Spleen (tissue), 7 donors: ENCODE data around the gene POLR2F.

Source experiments
- CTCF ChIP-seq, 11 experiments: fragments of 200-600 bp in 7 of 11; fragments of 450-650 bp in 4 of 11; sonication (generic) in 4 of 11; IDR thresholded peaks in 8 of 11; conservative IDR thresholded peaks in 3 of 11; 1 replicate in 7 of 11; 2 replicates in 4 of 11; pipeline versions ENCODE4 v1.4.0 to v1.8.0; 2016 to 2021; ENCODE audit warnings: antibody characterized with exemption in 11 of 11, inconsistent platforms in 4 of 11, mild to moderate bottlenecking in 1 of 11
- POLR2A ChIP-seq, 3 donors: fragments of 450-650 bp; IDR thresholded peaks; one replicate each; pipeline ENCODE4 v1.5.1; 2017; ENCODE audit warnings: antibody characterized with exemption in 3 of 3, mild to moderate bottlenecking in 1 of 3
- POLR2AphosphoS5 ChIP-seq, 3 donors: sonication (generic); formaldehyde crosslinking; IDR thresholded peaks; one replicate each; pipeline ENCODE4 v1.5.1; 2017; ENCODE audit warnings: antibody characterized with exemption in 3 of 3
- donor health status: DM: no; HTN: no; CAD: no; lungs with moderate emphysema.
- donor health status: DM: no; HTN: no; CAD: no.
- donor health status: DM: no; HTN: no; CAD: no.

GRCh38 chr22:37920126-37920525, 33.4 kb upstream of the POLR2F start:
- no peak for TF ChIP-seq CTCF (IDR thresholded peaks at IDR 0.05 in 8 of 11, conservative IDR thresholded peaks at IDR 0.05 in 3 of 11)
- TF ChIP-seq POLR2A (IDR thresholded peaks at IDR 0.05), result no peak
- TF ChIP-seq POLR2AphosphoS5 (IDR thresholded peaks at IDR 0.05), result no peak
